Mesenteric fat pad (tissue), 1 donor: ENCODE results near the gene AOC3. TPM values are rescaled to one million over a fixed set of nuclear protein-coding genes. Genes with fewer than 3 reads are reported as not detected.
A peak's percentile ranks its signal among the peaks of the same experiment; 100 is the strongest.
"Not testable (repeated sequence)": the region's sequence is repeated elsewhere in the genome, so short reads cannot be mapped to it uniquely, and the experiment has no call there.

Experiments
- DNase-seq: peaks from one replicate; pipeline ENCODE4 v3.0.0-alpha.2; 2020; ENCODE audit warnings: low spot score
- total RNA-seq: library from RNA; stranded (reverse); fragmentation: NEBNext Ultra II Directional; extraction: Animal tissue kit (Norgen Biotek cat#: 25700); gene quantifications from one replicate; pipeline ENCODE4 v1.2.1, GENCODE V29; 2021
- donor health status: DM: yes; HTN: yes; CAD: no.

AOC3 gene
- total RNA-seq, 1 donor from 2014 or later, result 528 TPM

DNA sequence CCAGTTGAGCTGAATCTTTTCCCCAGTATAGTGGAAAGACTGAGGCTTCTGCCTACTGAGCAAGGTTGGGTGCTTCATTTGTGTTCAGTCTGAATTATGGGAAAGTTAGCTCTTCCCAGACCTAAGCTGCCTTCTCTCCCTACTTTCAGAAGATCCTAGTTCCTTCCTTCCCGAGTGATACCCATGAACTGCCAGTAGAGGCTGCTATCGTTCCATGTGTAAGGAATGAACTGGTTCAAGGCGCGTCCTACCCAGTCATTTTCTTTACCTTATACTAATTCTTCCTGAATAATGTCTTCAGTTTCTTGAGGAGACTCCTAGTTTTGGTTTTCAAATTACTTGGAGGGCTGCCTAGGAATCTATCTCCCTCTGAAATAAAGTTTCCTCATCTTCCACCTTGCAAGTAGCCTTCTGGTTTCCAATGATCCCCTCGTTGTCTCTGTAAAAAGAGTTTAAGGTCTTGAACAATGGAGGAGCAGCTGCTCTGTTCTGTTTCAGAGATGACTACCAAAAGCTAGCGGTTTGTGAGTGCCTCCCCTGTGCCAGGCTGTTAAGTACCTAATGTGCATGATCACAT lies 7.6 kb upstream of the AOC3 start:
- DNase-seq, result no peak

DNA sequence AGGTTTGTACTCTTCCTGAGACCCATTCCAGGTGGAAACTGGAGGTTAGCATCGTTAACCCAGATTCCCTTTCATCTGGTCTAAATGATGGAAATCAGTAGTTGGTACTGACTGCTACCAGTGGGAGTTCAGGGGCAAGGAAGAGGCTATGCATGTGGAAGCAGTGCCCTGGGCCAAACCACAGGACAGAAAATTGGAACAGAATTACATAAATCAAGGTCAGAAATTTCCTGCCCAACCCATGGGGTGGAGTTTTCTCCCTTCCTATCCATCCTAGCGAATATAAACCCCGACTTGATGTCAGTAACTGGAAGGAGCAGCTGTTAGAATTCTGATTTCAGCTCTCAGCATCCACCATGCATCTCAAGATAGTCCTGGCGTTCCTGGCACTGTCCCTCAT lies 6.7 kb upstream of the AOC3 start, which contains the start of gene AOC2:
Gene AOC2, plus strand, starts transcription at position 310 of the 400 bp plus-strand sequence. Its CDS starts 47 bp downstream, at position 357.
- DNase-seq, result no peak

DNA sequence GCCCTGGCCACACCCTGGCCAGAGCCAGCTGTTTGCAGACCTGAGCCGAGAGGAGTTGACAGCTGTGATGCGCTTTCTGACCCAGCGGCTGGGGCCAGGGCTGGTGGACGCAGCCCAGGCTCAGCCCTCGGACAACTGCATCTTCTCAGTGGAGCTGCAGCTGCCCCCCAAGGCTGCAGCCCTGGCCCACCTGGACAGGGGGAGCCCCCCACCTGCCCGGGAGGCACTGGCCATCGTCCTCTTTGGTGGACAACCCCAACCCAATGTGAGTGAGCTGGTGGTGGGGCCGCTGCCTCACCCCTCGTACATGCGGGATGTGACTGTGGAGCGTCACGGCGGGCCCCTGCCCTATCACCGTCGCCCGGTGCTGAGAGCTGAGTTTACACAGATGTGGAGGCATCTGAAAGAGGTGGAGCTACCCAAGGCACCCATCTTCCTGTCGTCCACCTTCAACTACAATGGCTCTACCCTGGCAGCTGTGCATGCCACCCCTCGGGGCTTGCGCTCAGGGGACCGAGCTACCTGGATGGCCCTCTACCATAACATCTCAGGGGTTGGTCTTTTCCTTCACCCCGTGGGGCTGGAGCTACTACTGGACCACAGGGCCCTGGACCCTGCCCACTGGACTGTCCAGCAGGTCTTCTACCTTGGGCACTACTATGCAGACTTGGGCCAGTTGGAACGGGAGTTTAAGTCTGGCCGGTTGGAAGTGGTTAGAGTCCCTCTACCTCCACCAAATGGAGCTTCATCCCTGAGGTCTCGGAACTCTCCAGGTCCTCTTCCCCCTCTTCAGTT lies 6.0 kb upstream of the AOC3 start:
- DNase-seq, result peak; percentile 85

DNA sequence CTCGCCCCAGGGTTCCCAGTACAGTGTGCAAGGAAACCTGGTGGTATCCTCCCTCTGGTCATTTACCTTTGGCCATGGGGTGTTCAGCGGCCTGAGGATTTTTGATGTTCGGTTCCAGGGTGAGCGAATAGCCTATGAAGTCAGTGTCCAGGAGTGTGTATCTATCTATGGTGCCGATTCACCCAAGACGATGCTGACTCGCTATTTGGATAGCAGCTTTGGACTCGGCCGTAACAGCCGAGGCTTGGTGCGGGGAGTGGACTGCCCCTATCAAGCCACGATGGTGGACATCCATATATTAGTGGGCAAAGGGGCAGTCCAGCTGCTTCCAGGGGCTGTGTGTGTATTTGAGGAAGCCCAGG lies 5.5 kb upstream of the AOC3 start:
- peak; percentile 71 for DNase-seq

DNA sequence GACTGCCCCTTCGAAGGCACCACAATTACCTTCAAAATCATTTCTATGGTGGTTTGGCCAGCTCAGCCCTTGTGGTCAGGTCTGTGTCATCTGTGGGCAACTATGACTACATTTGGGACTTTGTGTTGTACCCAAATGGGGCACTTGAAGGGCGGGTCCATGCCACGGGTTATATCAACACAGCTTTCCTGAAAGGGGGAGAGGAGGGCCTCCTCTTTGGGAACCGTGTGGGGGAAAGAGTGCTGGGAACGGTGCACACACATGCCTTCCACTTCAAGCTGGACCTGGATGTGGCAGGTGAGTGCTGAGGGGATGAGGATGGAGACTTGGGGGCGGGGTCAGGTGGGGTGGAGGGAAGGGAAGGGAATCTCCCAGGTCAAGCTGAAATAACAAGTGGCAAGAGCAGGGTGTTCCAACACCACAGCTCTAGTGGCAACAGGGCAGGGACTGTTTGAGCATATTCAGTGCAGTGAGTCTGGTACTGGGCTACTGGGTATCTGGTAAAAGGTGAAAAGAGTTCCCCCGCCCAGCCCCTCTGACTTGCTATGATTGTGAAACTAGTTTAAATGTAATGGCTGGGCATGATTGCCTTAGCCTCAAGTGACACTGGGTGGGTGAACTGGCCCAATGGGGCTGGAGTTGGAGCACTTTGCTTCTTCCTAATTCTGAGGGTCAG lies 4.9 kb upstream of the AOC3 start:
- DNase-seq, result peak; percentile 82

DNA sequence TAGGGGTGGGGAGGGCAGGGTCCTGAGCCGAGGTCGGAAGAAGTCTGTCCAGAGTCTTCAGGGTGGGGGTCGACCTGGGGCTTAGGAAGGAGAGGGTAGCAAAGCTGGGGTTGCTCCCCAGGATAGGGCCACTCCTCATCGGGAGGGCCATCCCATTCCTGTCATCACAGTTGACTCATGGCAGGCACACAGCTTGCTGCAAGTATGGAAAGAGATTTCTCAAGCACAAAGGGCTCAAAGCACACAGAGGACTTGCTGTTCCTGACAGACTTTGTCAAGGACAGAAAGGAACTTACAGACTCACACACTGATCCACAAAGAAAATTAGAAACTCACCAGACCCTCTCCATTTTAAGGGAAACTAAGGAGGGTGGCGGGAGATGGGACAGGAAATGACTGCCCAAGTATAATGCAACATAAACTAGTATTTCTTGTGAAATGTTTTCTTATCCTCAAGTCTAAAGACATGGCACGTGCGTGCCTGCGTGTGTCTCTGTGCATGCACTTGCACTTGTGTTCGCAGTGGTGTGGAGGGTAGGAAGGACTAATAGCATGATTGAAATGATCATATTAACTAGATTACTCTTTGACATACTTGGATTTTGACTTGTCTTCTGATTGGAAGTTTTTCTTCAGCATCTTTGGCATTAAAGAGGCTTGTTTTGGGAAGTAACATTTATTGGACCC lies 4.3 kb upstream of the AOC3 start:
- peak; percentile 49 for DNase-seq

DNA sequence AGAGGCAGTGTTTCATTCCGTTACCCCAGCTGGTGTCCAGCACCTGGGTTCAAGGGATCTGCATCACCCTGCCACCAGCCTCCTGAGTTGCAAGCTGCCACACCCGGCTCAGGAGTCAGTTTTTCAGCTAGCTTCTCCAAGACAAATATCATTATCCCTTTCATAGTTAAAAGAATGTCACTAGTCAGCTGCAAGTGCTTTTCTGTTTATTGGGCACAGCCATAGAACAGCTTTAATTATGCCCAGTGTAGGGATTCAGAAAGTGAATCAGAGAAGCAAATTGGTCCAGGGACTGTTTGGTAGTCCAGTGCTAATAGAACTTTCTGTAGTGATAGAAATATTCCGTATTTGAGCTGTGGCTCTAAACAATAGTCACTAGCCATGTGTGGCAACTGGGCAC lies 2.9 kb upstream of the AOC3 start:
- no peak for DNase-seq

DNA sequence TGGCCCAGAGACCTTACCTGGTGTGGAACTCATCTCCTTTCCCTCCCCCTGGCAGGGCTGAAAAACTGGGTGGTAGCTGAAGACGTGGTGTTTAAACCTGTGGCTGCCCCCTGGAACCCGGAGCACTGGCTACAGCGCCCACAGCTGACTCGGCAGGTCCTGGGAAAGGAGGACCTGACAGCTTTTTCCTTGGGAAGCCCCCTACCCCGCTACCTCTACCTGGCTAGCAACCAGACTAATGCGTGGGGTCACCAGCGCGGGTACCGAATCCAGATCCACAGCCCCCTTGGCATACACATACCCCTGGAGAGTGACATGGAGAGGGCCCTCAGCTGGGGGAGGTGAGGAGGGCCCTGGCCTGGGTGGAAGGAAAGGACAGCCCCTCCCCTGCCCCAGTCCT lies 2.0 kb upstream of the AOC3 start:
- DNase-seq, result peak; percentile 55

DNA sequence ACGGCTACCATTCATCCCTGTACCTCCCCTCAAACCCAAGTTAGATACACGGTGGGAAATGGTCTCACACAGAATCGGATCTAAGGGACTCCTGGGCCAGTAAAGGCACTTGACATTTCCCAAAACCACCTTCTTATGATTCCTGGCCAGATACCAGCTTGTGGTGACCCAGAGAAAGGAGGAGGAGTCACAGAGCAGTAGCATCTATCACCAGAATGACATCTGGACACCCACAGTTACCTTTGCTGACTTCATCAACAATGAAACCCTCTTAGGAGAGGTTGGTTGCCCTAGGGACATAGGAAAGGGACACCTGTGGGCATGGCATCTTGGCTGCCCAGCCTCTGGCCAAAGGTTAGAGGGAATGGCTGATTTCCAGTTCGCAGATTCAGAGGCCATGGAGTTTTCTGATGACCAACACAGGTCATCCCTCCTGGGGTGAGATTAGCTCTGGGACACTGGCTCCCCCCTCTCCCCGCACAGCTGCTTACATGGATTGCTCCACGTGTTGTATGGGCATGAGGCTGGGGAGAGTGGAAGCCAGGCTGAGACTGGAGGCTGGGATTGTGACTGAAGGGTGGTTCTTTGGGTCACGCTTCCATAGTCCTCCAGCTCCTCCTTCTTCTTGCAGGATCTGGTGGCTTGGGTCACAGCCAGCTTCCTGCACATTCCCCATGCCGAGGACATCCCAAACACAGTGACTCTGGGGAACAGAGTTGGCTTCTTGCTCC lies 1.4 kb upstream of the AOC3 start:
- peak; percentile 64 for DNase-seq

DNA sequence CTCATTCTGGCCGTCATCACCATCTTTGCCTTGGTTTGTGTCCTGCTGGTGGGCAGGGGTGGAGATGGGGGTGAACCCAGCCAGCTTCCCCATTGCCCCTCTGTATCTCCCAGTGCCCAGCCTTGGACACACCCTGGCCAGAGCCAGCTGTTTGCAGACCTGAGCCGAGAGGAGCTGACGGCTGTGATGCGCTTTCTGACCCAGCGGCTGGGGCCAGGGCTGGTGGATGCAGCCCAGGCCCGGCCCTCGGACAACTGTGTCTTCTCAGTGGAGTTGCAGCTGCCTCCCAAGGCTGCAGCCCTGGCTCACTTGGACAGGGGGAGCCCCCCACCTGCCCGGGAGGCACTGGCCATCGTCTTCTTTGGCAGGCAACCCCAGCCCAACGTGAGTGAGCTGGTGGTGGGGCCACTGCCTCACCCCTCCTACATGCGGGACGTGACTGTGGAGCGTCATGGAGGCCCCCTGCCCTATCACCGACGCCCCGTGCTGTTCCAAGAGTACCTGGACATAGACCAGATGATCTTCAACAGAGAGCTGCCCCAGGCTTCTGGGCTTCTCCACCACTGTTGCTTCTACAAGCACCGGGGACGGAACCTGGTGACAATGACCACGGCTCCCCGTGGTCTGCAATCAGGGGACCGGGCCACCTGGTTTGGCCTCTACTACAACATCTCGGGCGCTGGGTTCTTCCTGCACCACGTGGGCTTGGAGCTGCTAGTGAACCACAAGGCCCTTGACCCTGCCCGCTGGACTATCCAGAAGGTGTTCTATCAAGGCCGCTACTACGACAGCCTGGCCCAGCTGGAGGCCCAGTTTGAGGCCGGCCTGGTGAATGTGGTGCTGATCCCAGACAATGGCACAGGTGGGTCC lies 607 bp downstream of the AOC3 start:
- DNase-seq, result peak; percentile 55

DNA sequence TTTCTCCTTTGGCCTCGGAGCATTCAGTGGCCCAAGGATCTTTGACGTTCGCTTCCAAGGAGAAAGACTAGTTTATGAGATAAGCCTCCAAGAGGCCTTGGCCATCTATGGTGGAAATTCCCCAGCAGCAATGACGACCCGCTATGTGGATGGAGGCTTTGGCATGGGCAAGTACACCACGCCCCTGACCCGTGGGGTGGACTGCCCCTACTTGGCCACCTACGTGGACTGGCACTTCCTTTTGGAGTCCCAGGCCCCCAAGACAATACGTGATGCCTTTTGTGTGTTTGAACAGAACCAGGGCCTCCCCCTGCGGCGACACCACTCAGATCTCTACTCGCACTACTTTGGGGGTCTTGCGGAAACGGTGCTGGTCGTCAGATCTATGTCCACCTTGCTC lies 1.4 kb downstream of the AOC3 start:
- DNase-seq, result peak; percentile 85

DNA sequence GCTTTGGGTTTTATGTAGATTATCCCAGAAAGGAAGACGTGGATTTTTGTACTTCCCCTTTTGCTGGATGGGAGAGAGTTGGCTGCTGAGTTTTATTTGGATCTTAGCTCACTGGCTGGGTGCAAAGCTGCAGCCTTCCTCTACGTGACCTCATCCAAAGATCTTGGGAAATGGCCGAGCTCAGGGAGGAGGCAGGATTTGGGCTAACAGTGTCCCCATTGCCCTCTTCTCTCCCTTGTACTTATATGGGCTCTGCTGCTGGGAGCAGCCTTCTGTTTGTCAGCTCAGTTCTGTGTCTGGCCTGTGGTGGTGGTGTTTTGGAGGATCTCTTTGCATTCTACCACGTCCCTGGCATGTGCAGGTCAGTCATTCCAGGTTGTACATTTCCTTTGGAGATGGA lies 2.0 kb downstream of the AOC3 start:
- no peak for DNase-seq

DNA sequence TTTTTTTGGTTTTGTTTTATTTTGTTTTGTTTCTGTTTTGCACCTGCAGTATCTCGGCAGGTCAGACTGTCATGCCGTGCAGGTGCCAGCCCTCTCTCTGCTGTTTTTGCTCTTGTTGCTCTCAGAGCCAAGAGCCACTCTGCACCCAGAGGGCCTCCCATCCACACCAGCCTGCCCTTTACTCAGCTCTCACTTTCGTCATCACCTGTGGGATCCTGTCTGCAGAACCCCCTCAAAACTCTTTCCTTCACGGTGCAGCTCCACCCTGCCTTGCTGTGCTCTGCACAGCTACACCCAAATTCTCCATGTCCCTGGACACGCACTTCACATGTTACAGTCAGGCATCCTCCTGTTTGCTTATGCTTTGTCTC lies 2.6 kb downstream of the AOC3 start:
- no peak for DNase-seq

DNA sequence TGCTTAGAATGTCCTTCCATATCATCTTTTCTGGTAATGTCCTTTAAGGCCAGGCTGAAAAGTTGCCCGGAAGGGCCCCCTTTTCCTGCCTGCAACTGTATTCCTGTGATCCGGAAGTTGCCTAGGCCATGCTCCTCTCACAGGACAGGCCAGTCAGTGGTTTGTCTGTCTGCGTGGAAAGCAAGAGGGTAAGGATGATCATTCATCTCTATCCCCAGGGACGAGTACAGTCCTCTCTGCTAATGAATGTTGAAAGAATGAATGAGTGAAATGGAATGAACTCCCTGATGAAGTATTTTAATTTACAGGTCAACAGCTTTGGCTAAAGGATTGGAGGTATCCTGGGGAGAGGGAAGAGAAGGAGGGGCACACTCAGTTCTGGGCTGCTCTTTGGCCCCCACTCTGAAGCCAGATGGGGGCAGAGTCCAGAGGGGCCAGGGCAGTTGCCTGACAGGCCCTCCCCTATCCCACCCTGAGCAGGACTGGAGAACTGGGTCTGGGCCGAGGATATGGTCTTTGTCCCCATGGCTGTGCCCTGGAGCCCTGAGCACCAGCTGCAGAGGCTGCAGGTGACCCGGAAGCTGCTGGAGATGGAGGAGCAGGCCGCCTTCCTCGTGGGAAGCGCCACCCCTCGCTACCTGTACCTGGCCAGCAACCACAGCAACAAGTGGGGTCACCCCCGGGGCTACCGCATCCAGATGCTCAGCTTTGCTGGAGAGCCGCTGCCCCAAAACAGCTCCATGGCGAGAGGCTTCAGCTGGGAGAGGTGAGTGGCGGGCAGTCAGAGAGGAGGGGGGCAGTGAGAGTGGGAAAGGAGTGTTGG lies 3.2 kb downstream of the AOC3 start:
- no peak for DNase-seq

DNA sequence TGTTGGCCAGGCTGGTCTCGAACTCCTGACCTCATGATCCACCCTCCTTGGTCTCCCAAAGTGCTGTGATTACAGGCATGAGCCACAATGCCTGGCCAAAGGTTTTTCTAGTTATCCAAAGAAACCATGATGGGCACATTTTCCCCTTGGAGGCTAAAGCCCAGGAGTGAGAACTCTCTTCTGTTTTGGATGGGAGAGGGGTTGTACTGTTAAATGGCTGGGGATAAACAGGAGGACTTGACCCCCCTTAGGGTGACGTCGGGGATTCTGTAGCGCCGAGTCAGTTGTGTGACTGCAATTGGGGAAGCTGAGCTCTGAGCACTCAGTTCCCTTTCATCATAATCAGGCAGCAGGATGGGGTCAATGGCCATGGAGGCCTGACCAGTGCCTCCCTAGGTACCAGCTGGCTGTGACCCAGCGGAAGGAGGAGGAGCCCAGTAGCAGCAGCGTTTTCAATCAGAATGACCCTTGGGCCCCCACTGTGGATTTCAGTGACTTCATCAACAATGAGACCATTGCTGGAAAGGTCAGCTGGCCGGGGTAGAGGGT lies 4.1 kb downstream of the AOC3 start:
- no peak for DNase-seq

DNA sequence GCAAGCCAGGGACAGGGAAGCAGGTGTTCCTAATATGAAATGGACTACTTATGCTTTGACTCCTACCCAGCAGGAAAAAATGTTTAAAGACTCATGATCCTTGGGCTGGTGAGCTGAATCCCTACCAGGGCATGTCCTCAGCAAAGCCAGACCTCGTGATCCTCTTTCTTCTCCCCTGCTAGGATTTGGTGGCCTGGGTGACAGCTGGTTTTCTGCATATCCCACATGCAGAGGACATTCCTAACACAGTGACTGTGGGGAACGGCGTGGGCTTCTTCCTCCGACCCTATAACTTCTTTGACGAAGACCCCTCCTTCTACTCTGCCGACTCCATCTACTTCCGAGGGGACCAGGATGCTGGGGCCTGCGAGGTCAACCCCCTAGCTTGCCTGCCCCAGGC lies 5.1 kb downstream of the AOC3 start:
- not testable (repeated sequence) for DNase-seq

DNA sequence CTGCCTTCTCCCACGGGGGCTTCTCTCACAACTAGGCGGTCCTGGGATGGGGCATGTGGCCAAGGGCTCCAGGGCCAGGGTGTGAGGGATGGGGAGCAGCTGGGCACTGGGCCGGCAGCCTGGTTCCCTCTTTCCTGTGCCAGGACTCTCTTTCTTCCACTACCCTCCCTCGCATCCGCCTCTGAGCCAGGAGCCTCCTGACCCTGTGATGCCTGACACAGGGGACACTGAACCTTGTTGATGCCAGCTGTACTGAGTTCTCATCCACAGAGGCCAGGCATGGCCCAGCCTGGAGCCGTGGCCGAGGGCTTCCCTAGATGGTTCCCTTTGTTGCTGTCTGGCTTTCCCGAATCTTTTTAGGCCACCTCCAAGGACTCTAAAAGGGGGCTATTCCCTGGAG lies 5.5 kb downstream of the AOC3 start:
- DNase-seq, result not testable (repeated sequence)

DNA sequence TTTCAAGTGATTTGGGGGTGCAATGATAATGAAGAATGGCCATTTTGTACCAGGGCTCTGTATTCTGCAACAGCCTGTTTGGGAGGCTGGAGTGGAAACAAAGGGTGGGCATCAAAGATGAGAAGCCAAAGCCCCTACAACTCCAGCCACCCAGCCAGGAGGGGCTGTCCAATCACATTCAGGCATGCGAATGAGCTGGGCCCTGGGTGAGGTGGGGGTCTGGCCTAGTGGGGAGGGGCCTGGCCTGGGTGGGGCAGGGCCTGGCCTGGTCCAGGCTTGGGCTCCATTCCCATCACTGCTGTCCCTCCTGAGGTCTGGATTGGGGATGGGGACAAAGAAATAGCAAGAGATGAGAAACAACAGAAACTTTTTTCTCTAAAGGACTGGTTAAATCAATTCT lies 6.4 kb downstream of the AOC3 start:
- no peak for DNase-seq

DNA sequence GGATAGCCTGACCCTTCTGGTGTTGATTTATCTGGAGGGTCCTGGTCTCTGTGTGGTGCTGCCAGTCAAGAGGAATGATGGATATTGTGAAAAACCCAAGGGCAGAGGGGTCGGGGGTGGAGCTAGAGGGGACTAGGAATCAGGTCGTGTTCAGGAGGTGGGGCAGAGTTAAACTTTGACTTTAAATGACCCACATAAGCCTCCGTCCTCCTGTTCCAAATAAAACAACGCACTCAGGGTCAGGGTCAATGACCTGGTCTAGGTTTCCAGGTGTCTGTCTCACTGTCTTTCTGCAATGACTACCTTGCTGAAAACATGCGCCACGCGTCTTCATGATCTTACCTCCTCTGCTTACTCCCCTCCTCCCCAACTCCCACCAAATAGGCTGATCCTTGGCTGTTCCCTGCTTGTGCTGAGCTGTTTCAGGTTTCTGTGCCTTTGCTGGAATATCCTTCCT lies 14.7 kb downstream of the AOC3 start:
- no peak for DNase-seq
